ENCODE data around the gene TEX54.

- TF ChIP-seq EZH2 (IDR thresholded peaks at IDR 0.05; ENCODE audit: borderline replicate concordance) (no peak), CTCF (IDR thresholded peaks at IDR 0.05; ENCODE audit: poor library complexity) (no peak), EZH2phosphoT487 (IDR thresholded peaks at IDR 0.05; ENCODE audit: low read depth, severe bottlenecking, unreplicated experiment) (no peak)
Observed at GRCh38 chr11:62843466-62843865, 10.8 kb upstream of the TEX54 start.
